Esophagus muscularis mucosa (tissue), 3 donors: Measurements from ENCODE around the gene HOXB6.

Experiments used
- CTCF ChIP-seq, 3 experiments: fragments of 200-600 bp in 2 of 3; fragments of 450-650 bp in 1 of 3; sonication (generic) in 2 of 3; IDR thresholded peaks; one replicate each; pipeline ENCODE4 v1.5.1; 2017 to 2019; ENCODE audit warnings: antibody characterized with exemption in 3 of 3, mild to moderate bottlenecking in 2 of 3, moderate library complexity in 1 of 3
- POLR2AphosphoS5 ChIP-seq, 2 donors: sonication (generic); formaldehyde crosslinking; IDR thresholded peaks; one replicate each; pipeline ENCODE4 v1.6.1; 2017; ENCODE audit warnings: antibody characterized with exemption in 2 of 2

GRCh38 chr17:48559840-48560817, 44.7 kb downstream of the HOXB6 start:
- TF ChIP-seq CTCF (IDR thresholded peaks at IDR 0.05) (no peak), POLR2AphosphoS5 (IDR thresholded peaks at IDR 0.05) (peak; percentile 73 to 88)
